ENCODE results near the gene ZDHHC13.

Gene ZDHHC13

DNA sequence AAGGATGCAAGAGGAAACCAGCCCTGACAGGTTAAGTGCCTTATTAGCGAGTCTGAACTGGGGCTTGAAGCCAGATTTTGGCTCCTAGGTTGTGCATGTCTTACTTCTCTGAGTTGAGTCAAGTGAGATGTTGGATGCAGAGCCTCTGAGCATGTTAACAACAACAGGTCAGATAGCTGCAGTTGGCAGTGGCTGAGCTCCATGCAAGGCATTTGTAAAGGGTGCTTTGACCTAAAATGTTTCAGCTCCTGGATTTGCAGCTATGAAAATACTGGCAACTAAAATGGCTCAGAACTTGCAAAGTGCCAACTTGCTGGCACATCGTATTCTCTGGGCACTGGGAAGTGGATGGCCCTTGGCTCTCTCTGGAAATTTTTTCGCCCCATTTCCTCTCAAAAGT, 101.2 kb downstream of the ZDHHC13 start:
- DNase-seq (ENCODE audit: low spot score), result no peak
- H3K27ac ChIP-seq, result peak overlapping the region; percentile 65
- CTCF ChIA-PET, result no interaction called here
- TF ChIP-seq, protein P1, sequence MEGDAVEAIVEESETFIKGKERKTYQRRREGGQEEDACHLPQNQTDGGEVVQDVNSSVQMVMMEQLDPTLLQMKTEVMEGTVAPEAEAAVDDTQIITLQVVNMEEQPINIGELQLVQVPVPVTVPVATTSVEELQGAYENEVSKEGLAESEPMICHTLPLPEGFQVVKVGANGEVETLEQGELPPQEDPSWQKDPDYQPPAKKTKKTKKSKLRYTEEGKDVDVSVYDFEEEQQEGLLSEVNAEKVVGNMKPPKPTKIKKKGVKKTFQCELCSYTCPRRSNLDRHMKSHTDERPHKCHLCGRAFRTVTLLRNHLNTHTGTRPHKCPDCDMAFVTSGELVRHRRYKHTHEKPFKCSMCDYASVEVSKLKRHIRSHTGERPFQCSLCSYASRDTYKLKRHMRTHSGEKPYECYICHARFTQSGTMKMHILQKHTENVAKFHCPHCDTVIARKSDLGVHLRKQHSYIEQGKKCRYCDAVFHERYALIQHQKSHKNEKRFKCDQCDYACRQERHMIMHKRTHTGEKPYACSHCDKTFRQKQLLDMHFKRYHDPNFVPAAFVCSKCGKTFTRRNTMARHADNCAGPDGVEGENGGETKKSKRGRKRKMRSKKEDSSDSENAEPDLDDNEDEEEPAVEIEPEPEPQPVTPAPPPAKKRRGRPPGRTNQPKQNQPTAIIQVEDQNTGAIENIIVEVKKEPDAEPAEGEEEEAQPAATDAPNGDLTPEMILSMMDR (conservative IDR thresholded peaks at IDR 0.05; ENCODE audit: low read depth), result no peak
- POLR2A ChIA-PET (ENCODE audit: low non-redundant PET), result no interaction called here

DNA sequence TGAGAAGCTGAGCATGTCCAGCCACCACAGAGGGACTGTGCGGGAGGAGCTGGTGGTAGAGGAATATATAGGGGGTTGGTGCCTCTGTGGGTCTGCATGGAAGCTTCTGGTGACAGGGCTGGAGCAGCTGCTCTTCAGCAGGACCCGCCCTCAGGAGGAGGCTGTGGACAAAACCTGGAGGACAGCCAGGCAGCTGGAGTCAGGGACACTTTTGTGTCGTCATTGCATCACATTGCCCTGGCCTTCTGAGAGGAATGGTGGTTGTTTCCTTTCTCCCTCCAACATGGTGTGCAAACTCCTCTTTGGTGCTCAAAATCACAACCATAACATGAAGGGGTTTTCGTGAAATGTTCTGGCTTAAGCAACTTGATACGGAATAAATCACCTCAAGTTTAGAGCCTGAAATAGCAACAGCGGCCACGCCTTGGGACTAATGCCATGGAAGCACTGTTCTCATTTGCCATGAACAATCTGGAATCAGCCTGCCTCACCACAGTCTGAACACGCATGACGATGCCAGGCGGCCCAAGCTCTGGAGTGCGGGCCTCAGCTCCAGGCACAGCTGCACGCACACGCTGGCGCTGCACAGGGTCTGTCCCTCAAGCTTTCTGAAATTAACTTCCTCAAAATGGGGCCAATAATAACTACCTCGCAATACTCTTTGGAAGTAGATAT, 102.0 kb downstream of the ZDHHC13 start:
- peak overlapping the region; percentile 65 for H3K27ac ChIP-seq
- no peak for DNase-seq (ENCODE audit: low spot score)
- CTCF ChIA-PET, result interaction anchor here (0.7 kb wide), 1 partner anchor 155 kb away, joined by 3 read pairs; no protein-coding TSS in a partner anchor
- TF ChIP-seq, protein P1 (conservative IDR thresholded peaks at IDR 0.05; ENCODE audit: low read depth), result no peak
- POLR2A ChIA-PET (ENCODE audit: low non-redundant PET), result no interaction called here

DNA sequence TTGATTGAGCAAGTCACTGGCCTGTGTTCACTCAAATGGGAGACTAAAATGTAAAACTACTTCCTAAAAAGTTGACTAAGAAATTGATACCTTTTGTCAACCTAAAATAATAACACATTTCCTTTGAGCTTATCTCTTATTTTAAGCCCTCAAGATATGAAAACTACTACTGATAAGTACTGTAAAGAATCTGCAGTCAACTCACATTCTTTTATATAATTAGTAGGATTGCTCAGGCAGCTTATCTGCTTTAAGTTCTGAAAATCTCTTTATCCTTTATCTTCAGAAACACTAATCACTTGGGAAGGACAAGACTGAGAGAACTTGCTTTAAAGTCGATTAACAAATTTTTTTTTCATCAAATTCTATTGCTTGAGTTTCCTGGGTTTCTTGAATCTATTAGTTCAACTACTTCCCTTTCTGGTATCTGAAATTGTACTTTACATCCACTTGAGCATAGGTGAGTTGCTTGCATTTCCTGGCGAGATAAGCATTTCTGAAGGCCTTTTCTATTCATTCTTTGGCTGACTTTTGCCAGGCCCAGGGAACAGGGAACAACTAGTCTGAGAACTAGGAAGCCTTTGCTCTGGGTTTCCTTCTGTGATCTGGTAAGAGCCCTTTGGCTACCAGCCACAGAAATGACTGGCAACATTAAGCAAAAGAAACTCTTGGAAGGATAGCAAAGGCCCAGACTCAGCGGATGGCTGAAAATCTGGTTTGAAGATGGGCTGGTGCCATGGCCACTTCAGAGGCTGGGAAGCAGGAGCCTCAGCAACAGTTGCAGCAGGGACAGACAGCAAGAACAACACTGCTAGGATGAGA, 104.1 kb downstream of the ZDHHC13 start:
- CTCF ChIA-PET, result no interaction called here
- POLR2A ChIA-PET (ENCODE audit: low non-redundant PET), result no interaction called here
- TF ChIP-seq, protein P1 (conservative IDR thresholded peaks at IDR 0.05; ENCODE audit: low read depth), result no peak
- H3K27ac ChIP-seq, result no peak overlapping the region
- no peak for DNase-seq (ENCODE audit: low spot score)

DNA sequence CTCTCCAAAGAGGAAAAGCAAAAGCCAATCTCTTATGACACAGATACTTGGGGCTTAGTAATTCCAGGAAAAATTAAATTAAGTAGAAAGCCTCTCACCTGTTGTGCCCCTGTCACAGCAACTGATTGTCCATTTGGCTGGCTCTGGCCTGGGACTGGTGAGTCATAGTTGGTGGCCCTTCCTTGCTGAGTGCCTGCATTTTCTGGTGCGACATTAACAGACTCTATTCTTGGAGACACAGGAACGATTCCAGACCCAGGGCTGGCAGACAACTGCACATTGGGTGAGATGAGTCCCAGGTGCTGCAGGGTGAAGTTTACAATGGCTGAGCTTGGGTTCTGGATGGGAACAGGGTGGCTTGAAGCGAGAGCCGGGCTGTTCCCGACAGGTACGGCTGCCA, 108.2 kb downstream of the ZDHHC13 start:
- TF ChIP-seq, protein P1 (conservative IDR thresholded peaks at IDR 0.05; ENCODE audit: low read depth), result no peak
- no peak overlapping the region for H3K27ac ChIP-seq
- ChIA-PET POLR2A (ENCODE audit: low non-redundant PET) (no interaction called here), CTCF (no interaction called here)
- DNase-seq (ENCODE audit: low spot score), result no peak

DNA sequence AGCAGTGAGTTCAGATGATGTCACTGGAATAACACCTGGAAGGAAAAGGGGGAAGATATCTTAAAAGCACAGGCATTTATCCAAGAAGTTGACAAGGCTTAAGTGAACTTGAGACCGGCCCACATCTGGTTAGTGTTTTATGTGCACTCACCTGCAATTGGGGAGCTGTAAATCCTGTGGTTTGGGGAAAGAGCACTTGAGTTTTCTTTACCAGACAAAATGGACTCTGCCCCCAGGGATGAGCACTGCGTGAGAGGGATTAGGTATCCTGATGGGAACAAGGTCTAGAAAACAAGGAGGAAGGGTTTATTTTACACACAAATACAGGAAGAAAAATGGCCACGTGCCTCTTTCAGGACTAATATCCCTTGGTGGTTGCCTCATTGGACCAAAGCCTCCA, 108.6 kb downstream of the ZDHHC13 start:
- CTCF ChIA-PET, result no interaction called here
- TF ChIP-seq, protein P1 (conservative IDR thresholded peaks at IDR 0.05; ENCODE audit: low read depth), result no peak
- no peak overlapping the region for H3K27ac ChIP-seq
- POLR2A ChIA-PET (ENCODE audit: low non-redundant PET), result no interaction called here
- no peak for DNase-seq (ENCODE audit: low spot score)
